Testis (tissue), 3 donors: ENCODE measurements around the gene CACNG8. TPM values are rescaled to one million over a fixed set of nuclear protein-coding genes. Genes with fewer than 3 reads are reported as not detected.

Experiments
- DNase-seq: peaks from one replicate; pipeline ENCODE4 v3.0.0-alpha.2; 2019
- H3K27ac ChIP-seq, 2 donors: fragments of 200-600 bp; sonication (generic); one replicate each; pipeline ENCODE4 v1.5.1; 2019
- H3K27me3 ChIP-seq: fragments of 200-600 bp; sonication (generic); one replicate; pipeline ENCODE4 v1.5.1; 2019
- H3K36me3 ChIP-seq: fragments of 200-600 bp; sonication (generic); one replicate; pipeline ENCODE4 v1.5.1; 2017; ENCODE audit warnings: low read depth; ENCODE audit errors: missing control alignments
- H3K4me1 ChIP-seq: fragments of 200-600 bp; sonication (generic); one replicate; pipeline ENCODE4 v1.5.1; 2019
- H3K4me3 ChIP-seq, 2 donors: fragments of 200-600 bp; sonication (generic); one replicate each; pipeline ENCODE4 v1.5.1; 2017 to 2019
- H3K9me3 ChIP-seq: fragments of 200-600 bp; sonication (generic); one replicate; pipeline ENCODE4 v1.5.1; 2017
- CTCF ChIP-seq, 3 experiments: fragments of 450-650 bp in 2 of 3; fragments of 200-600 bp in 1 of 3; sonication (generic) in 1 of 3; IDR thresholded peaks; one replicate each; pipeline ENCODE4 v1.5.1; 2016 to 2019; ENCODE audit warnings: antibody characterized with exemption in 3 of 3, mild to moderate bottlenecking in 2 of 3, moderate library complexity in 1 of 3
- POLR2A ChIP-seq: fragments of 450-650 bp; IDR thresholded peaks from one replicate; pipeline ENCODE4 v1.6.1; 2017; ENCODE audit warnings: antibody characterized with exemption, mild to moderate bottlenecking, moderate library complexity
- WGBS, 2 donors: methylation state at CpG; one replicate each; pipeline ENCODE4 v1.1.5; 2018; 5-methylcytosine and 5-hydroxymethylcytosine counted together
- intact Hi-C: fragments of 100-400 bp; cut with DNase I; formaldehyde crosslinking; loops from one replicate; pipeline ENCODE4 v1.15.1; 2023; ENCODE audit warnings: low total_unique reads
- polyA plus RNA-seq: library from polyadenylated mRNA; stranded (reverse); fragments of 350-450 nt; fragmentation: Illumina TruSeq; extraction: RNeasy Lipid Tissue Mini Kit (QIAGEN cat#74804); gene quantifications from one replicate; pipeline ENCODE4 v1.2.3, GENCODE V29; 2014; ENCODE audit warnings: low read depth, low replicate concordance; ENCODE audit not compliant: insufficient read depth
- total RNA-seq, 2 donors: library from RNA; depleted of rRNA; stranded (reverse); fragments of >200 nt; gene quantifications; one replicate each; pipeline ENCODE4 v1.2.3, GENCODE V29; 2016

Gene CACNG8
- total and polyA plus RNA-seq, 3 donors from 2014 or later = 0.36 to 0.94 (median 0.62) TPM

GRCh38 chr19:54002495-54003315 lies 40.0 kb downstream of the CACNG8 start:
- H3K9me3 ChIP-seq = no peaks in the 10 kb centered on the region
- no peak for DNase-seq
- intact Hi-C loops = no loop called here
- WGBS, 2 donors = 44 to 51% methylated on average over 10 of the region's 10 CpGs
- no peaks in the 10 kb centered on the region for H3K36me3 ChIP-seq
- no peaks in the 10 kb centered on the region for H3K4me1 ChIP-seq
- no peak overlapping the region for H3K27ac ChIP-seq
- H3K4me3 ChIP-seq = no peak overlapping the region
- TF ChIP-seq CTCF (IDR thresholded peaks at IDR 0.05) (no peak), POLR2A (no peak)
- no peaks in the 10 kb centered on the region for H3K27me3 ChIP-seq

- Histone ChIP-seq H3K27ac (no peak overlapping the region), H3K9me3 (no peaks in the 10 kb centered on the region), H3K4me1 (no peaks in the 10 kb centered on the region), H3K36me3 (no peaks in the 10 kb centered on the region), H3K4me3 (no peak overlapping the region), H3K27me3 (no peaks in the 10 kb centered on the region)
- TF ChIP-seq POLR2A (no peak), CTCF (IDR thresholded peaks at IDR 0.05) (no peak)
- intact Hi-C loops = no loop called here
- 87 to 88% methylated on average over 8 of the region's 8 CpGs for WGBS, 2 donors
- DNase-seq = no peak
Measured at GRCh38 chr19:54009440-54009839, 46.7 kb downstream of the CACNG8 start.

- Histone ChIP-seq H3K9me3 (no peaks in the 10 kb centered on the region), H3K4me1 (no peaks in the 10 kb centered on the region), H3K27me3 (no peaks in the 10 kb centered on the region), H3K36me3 (no peaks in the 10 kb centered on the region), H3K4me3 (no peak overlapping the region), H3K27ac (no peak overlapping the region)
- DNase-seq = no peak
- intact Hi-C loops = no loop called here
- no peak for TF ChIP-seq CTCF (IDR thresholded peaks at IDR 0.05)
- no peak for TF ChIP-seq POLR2A
- WGBS, 2 donors = 90 to 96% methylated on average over 6 of the region's 6 CpGs
Measured at GRCh38 chr19:54010474-54010873, 47.7 kb downstream of the CACNG8 start.

GRCh38 chr19:54011507-54012211 lies 48.9 kb downstream of the CACNG8 start:
- H3K27me3 ChIP-seq = no peaks in the 10 kb centered on the region
- H3K4me1 ChIP-seq = no peaks in the 10 kb centered on the region
- no peak overlapping the region for H3K27ac ChIP-seq
- DNase-seq = no peak
- H3K9me3 ChIP-seq = no peaks in the 10 kb centered on the region
- TF ChIP-seq POLR2A (no peak), CTCF (IDR thresholded peaks at IDR 0.05) (no peak)
- WGBS, 2 donors = 15 to 25% methylated on average over 21 to 36 of the region's 36 CpGs
- no peak overlapping the region for H3K4me3 ChIP-seq
- no peaks in the 10 kb centered on the region for H3K36me3 ChIP-seq
- intact Hi-C loops = no loop called here
